Fibroblast of gingiva (primary cell): ENCODE results near the gene NAV3.
"Not testable (repeated sequence)": the region's sequence is repeated elsewhere in the genome, so short reads cannot be mapped to it uniquely, and the experiment has no call there.

Source experiments
- DNase-seq: peaks from one replicate; pipeline ENCODE4 v3.0.0-alpha.2; 2011; ENCODE audit warnings: low read depth

NAV3 gene

GRCh38 chr12:78040111-78040510, 209.4 kb downstream of the NAV3 start:
- DNase-seq, result no peak

GRCh38 chr12:78050790-78051189, 220.1 kb downstream of the NAV3 start:
- no peak for DNase-seq

- no peak for DNase-seq
Observed at GRCh38 chr12:78055545-78055944, 224.9 kb downstream of the NAV3 start.

- no peak for DNase-seq
Observed at GRCh38 chr12:78057075-78057474, 226.4 kb downstream of the NAV3 start.

- peak; percentile 43 for DNase-seq
Observed at GRCh38 chr12:78060186-78060585, 229.5 kb downstream of the NAV3 start.

GRCh38 chr12:78062786-78063185, 232.1 kb downstream of the NAV3 start:
- peak; percentile 54 for DNase-seq

- no peak for DNase-seq
Observed at GRCh38 chr12:78081590-78082314, 251.1 kb downstream of the NAV3 start.

- DNase-seq, result peak; percentile 48
Observed at GRCh38 chr12:78085542-78086182, 255.0 kb downstream of the NAV3 start.

GRCh38 chr12:78086553-78087362, 256.1 kb downstream of the NAV3 start:
- no peak for DNase-seq

GRCh38 chr12:78087363-78087675, 256.6 kb downstream of the NAV3 start:
- DNase-seq, result peak; percentile 3

- peak; percentile 7 for DNase-seq
Observed at GRCh38 chr12:78088391-78088832, 257.7 kb downstream of the NAV3 start.

GRCh38 chr12:78090266-78090665, 259.6 kb downstream of the NAV3 start:
- no peak for DNase-seq

- DNase-seq, result no peak
Observed at GRCh38 chr12:78095623-78096022, 264.9 kb downstream of the NAV3 start.

GRCh38 chr12:78096909-78097597, 266.4 kb downstream of the NAV3 start:
- DNase-seq, result peak; percentile 69

- no peak for DNase-seq
Observed at GRCh38 chr12:78099806-78100205, 269.1 kb downstream of the NAV3 start.

GRCh38 chr12:78101113-78101876, 270.6 kb downstream of the NAV3 start:
- no peak for DNase-seq

- DNase-seq, result peak; percentile 78
Observed at GRCh38 chr12:78101946-78102635, 271.4 kb downstream of the NAV3 start.

- not testable (repeated sequence) for DNase-seq
Observed at GRCh38 chr12:78102801-78103200, 272.1 kb downstream of the NAV3 start.

- DNase-seq, result no peak
Observed at GRCh38 chr12:78115889-78116288, 285.2 kb downstream of the NAV3 start.

GRCh38 chr12:78118036-78118435, 287.3 kb downstream of the NAV3 start:
- DNase-seq, result no peak

- peak; percentile 34 for DNase-seq
Observed at GRCh38 chr12:78118486-78118885, 287.8 kb downstream of the NAV3 start.
